Subcutaneous adipose tissue (tissue), 4 donors: ENCODE results near the gene ZNF70. TPM values are rescaled to one million over a fixed set of nuclear protein-coding genes. Genes with fewer than 3 reads are reported as not detected.

Source experiments
- CTCF ChIP-seq: fragments of 450-650 bp; IDR thresholded peaks from one replicate; pipeline ENCODE4 v1.5.1; 2016; ENCODE audit warnings: low read depth, mild to moderate bottlenecking, control low read depth, antibody characterized with exemption, moderate library complexity
- total RNA-seq, 4 donors: library from RNA; depleted of rRNA; stranded (reverse); fragments of >200 nt; gene quantifications; one replicate each; pipeline ENCODE4 v1.1.0, GENCODE V29; 2016

ZNF70 gene
- total RNA-seq, 4 donors from 2014 or later = 2.9 to 7.0 (median 3.7) TPM

DNA sequence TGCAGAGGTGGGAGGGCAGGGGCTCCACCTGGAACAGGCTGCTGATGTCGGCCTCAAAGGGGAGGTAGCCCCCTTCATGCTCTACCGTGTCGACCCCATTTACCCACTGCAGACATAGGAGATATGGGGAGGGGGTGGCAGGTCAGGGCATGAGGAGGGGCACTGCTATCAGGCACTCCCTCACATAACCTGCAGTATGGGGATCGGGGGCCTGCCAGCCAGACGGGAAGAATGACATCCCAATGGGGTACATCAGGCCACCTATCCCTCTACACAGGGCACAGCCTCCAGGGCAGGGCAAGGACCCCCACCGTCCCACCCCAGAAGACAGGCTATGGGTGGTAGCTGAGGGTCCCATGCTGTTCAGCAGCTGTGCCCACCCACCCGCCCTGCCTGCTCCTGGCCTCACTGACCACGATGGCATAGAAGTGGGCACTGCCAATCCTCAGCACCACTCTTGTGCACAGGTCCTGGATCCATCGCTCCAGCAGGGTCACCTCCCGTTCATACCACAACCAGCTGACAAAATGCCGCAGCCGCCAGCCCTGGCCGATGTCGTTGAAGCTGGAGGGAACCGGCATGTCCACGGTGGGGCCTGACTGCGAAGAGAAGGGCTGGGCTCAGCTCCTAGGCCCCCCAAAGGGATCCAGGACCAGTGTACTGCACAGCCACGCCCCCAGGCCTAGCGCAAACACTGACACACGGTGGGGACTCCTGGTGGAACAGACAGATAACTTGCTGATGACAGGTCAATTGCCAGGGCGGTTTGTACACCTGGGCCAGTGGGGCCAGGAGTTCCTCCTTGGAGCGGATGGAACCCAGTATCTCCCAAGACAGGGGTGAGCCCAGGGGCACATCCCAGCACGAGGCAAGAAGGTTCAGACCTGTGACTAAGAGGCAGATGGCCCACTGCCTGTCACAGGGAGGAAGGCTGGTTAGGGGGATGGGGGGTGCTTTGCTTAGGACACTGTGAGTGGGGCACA lies 36.0 kb downstream of the ZNF70 start:
- no peak for TF ChIP-seq CTCF

DNA sequence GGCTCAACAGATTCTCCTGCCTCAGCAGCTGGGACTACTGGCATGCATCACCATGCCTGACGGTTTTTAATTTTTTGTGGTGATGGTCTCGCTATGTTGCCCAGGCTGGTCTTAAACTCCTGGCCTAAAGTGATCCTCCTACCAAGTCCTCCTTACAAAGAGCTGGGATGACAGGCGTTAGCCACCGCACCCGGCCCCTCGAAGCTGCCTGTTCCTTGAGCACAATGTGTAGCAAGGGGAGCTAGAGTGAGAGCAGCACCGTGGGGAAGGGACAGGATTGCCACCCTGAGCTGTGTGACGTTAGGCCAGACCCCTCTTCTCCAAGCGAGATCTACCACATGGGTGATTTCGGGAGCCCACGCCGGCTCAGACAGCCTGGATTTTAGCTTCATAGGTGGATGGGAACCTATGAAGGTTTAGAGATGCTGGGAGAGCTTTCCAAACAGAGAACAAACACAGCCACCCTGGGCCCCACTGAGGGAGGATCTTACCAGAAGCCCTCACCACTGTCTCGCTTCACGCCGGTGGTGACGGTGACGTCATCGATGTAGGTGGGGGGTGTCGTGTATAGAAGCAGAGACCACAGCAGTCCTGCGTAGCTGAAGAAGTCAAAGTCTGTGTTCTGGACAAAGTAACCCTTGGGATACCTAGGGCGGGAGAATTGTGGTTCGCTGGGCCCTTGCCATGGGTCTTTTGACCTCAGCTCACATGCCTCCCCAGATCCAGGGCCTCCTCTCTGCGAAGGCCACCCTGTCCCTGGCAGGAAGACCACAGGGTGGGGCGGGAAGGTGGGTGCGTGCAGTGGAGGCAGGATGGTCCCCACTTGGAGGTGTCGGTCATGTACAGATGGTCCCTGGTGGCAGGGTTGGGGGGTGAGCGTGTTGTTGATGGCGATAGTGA lies 37.0 kb downstream of the ZNF70 start:
- no peak for TF ChIP-seq CTCF

DNA sequence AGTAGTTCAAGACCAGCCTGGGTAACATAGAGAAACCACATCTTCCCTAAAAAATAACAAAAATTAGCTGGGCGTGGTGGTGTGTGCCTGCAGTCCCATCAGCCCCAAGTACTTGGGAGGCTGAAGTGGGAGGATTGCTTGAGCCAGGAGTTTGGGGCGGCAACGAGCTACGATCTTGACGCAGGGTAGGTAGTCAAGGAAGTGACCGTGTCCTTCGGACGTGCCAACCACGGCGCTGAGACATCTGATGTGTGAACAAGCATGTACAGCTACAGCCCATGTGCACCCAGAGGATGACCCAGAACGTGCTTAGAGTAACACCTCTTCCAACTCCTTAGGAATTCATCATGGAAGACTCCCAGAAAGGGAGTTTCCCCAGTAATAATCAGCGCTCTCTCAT lies 38.7 kb downstream of the ZNF70 start:
- TF ChIP-seq CTCF = no peak

GRCh38 chr22:23709107-23709506 lies 41.8 kb downstream of the ZNF70 start:
- no peak for TF ChIP-seq CTCF

- no peak for TF ChIP-seq CTCF
Observed at GRCh38 chr22:23708270-23708669, 42.6 kb downstream of the ZNF70 start.

- TF ChIP-seq CTCF = no peak
Observed at GRCh38 chr22:23705358-23705757, 45.6 kb downstream of the ZNF70 start.

GRCh38 chr22:23704829-23705228 lies 46.1 kb downstream of the ZNF70 start:
- TF ChIP-seq CTCF = no peak
